22Rv1 (cell line): ENCODE results near the gene PTPN3.

Source experiments
- CTCF ChIP-seq: fragments of 450-650 bp; IDR thresholded peaks from 2 replicates; pipeline ENCODE4 v1.5.1; 2017; ENCODE audit warnings: mild to moderate bottlenecking
- ZFX ChIP-seq: fragments of 450-650 bp; IDR thresholded peaks from 2 replicates; pipeline ENCODE4 v1.6.1; 2017; ENCODE audit warnings: antibody characterized with exemption, borderline replicate concordance

- TF ChIP-seq CTCF (no peak), ZFX (no peak)
These were observed 56.8 kb downstream of the PTPN3 start for GRCh38 chr9:109441296-109441695.
